Neuronal stem cell (in vitro differentiated cells): Measurements from ENCODE around the gene LETMD1.

Source experiments
- DNase-seq: peaks from one replicate; pipeline ENCODE4 v3.0.0-alpha.2; 2013; ENCODE audit warnings: low spot score
- H2AFZ ChIP-seq: one replicate; pipeline ENCODE4 v1.6.1; 2013; ENCODE audit warnings: mild to moderate bottlenecking, low read length, inconsistent platforms
- H2AK5ac ChIP-seq: 2 replicates; pipeline ENCODE4 v1.6.1; 2013; ENCODE audit warnings: low read depth, mild to moderate bottlenecking, inconsistent platforms, low read length, moderate library complexity, mixed read lengths
- H2BK120ac ChIP-seq: 2 replicates; pipeline ENCODE4 v1.6.1; 2013; ENCODE audit warnings: low read depth, mild to moderate bottlenecking, inconsistent platforms, low read length, moderate library complexity, mixed read lengths
- H2BK12ac ChIP-seq: one replicate; pipeline ENCODE4 v1.6.1; 2013; ENCODE audit warnings: low read length, inconsistent platforms
- H2BK15ac ChIP-seq: 2 replicates; pipeline ENCODE4 v1.6.1; 2013; ENCODE audit warnings: mild to moderate bottlenecking, low read length, inconsistent platforms, mixed read lengths
- H2BK5ac ChIP-seq: one replicate; pipeline ENCODE4 v1.6.1; 2013; ENCODE audit warnings: inconsistent platforms, mild to moderate bottlenecking, low read length, moderate library complexity
- H3K14ac ChIP-seq: one replicate; pipeline ENCODE4 v1.6.1; 2013; ENCODE audit warnings: low read length, inconsistent platforms
- H3K18ac ChIP-seq: 2 replicates; pipeline ENCODE4 v1.6.1; 2013; ENCODE audit warnings: low read length, inconsistent platforms
- H3K23ac ChIP-seq: 2 replicates; pipeline ENCODE4 v1.6.1; 2013; ENCODE audit warnings: low read depth, mild to moderate bottlenecking, mixed read lengths, low read length, inconsistent platforms; ENCODE audit not compliant: poor library complexity
- H3K27ac ChIP-seq: replicated peaks from 3 replicates; pipeline ENCODE4 v1.5.1; 2013; ENCODE audit warnings: low read length, inconsistent platforms
- H3K27me3 ChIP-seq, 3 experiments: 2 replicates each; pipeline ENCODE4 v1.6.1; 2013; ENCODE audit warnings: low read length in 3 of 3, mild to moderate bottlenecking in 2 of 3, inconsistent platforms in 1 of 3, low read depth in 1 of 3, mixed read lengths in 1 of 3, moderate library complexity in 1 of 3; ENCODE audit not compliant: control insufficient read depth in 3 of 3, insufficient read depth in 3 of 3
- H3K36me3 ChIP-seq, 2 donors: replicated peaks in 1 of 2; 2 replicates each; pipeline ENCODE4 v1.6.1; 2013; ENCODE audit warnings: low read length in 2 of 2; ENCODE audit not compliant: control insufficient read depth in 2 of 2, insufficient read depth in 2 of 2
- H3K4ac ChIP-seq: 2 replicates; pipeline ENCODE4 v1.6.1; 2013; ENCODE audit warnings: inconsistent platforms, mild to moderate bottlenecking, low read length, moderate library complexity
- H3K4me1 ChIP-seq, 2 donors: 1 replicate in 1 of 2; 2 replicates in 1 of 2; pipeline ENCODE4 v1.6.1; 2013; ENCODE audit warnings: low read length in 2 of 2, low read depth in 1 of 2; ENCODE audit not compliant: control insufficient read depth in 2 of 2, insufficient read depth in 1 of 2
- H3K4me2 ChIP-seq: one replicate; pipeline ENCODE4 v1.6.1; 2013; ENCODE audit warnings: mild to moderate bottlenecking, low read length, inconsistent platforms; ENCODE audit not compliant: insufficient read depth, poor library complexity, severe bottlenecking
- H3K4me3 ChIP-seq, 2 donors: 2 replicates each; pipeline ENCODE4 v1.5.1; 2013; ENCODE audit warnings: low read length in 2 of 2, mild to moderate bottlenecking in 2 of 2, inconsistent platforms in 1 of 2, moderate library complexity in 1 of 2
- H3K79me1 ChIP-seq: one replicate; pipeline ENCODE4 v1.6.1; 2013; ENCODE audit warnings: low read depth, mild to moderate bottlenecking, inconsistent platforms, low read length, moderate library complexity
- H3K9ac ChIP-seq: one replicate; pipeline ENCODE4 v1.6.1; 2013; ENCODE audit warnings: mild to moderate bottlenecking, low read depth, low read length, inconsistent platforms; ENCODE audit not compliant: poor library complexity
- H3K9me3 ChIP-seq, 2 donors: replicated peaks in 1 of 2; 2 replicates each; pipeline versions ENCODE3 to v1.6.1; 2013; ENCODE audit warnings: low read length in 2 of 2, mild to moderate bottlenecking in 2 of 2, inconsistent platforms in 1 of 2, low read depth in 1 of 2, mixed read lengths in 1 of 2, moderate library complexity in 1 of 2; ENCODE audit not compliant: control insufficient read depth in 2 of 2, insufficient read depth in 1 of 2
- H4K8ac ChIP-seq: one replicate; pipeline ENCODE4 v1.6.1; 2013; ENCODE audit warnings: low read depth, mild to moderate bottlenecking, inconsistent platforms, low read length, moderate library complexity
- H4K91ac ChIP-seq: one replicate; pipeline ENCODE4 v1.6.1; 2013; ENCODE audit warnings: low read length, low read depth, mild to moderate bottlenecking, inconsistent platforms; ENCODE audit not compliant: poor library complexity
- WGBS, 2 donors: extraction: QIAGEN DNeasy Blood & Tissue Kit; methylation state at CpG; one replicate each; pipeline ENCODE4 v1.1.7; 2013; ENCODE audit warnings: missing lambda C conversion rate in 2 of 2, mixed read lengths in 1 of 2; ENCODE audit not compliant: insufficient read length in 2 of 2, insufficient replicate concordance in 1 of 2; ENCODE audit errors: extremely low coverage in 2 of 2; 5-methylcytosine and 5-hydroxymethylcytosine counted together

The LETMD1 gene

DNA sequence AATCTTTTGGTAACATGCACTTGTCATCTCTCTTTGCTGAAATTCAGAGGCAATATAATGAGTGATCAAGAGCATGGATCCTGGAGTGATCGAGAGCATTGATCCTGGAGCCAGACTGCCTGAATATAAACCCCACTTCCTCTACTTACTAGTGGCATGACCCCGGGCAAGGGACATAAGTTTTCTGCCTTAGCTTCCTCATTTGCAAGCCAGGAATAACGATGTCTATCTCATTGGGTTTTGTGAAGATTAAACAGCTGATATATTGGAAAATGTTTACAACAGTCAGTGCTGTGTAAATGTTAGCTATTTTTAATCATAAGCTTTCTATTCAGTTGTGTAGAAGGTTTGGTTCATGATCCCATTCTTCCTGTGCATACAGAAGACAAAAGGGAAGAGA lies 37.6 kb downstream of the LETMD1 start:
- no peak overlapping the region for H3K9ac ChIP-seq
- H3K9me3 ChIP-seq, result no peaks in the 10 kb centered on the region
- H2BK120ac ChIP-seq, result no peak overlapping the region
- no peak for DNase-seq
- H3K27me3 ChIP-seq, result no peaks in the 10 kb centered on the region
- H3K36me3 ChIP-seq, result peaks cover 0 to 10% of the 10 kb centered on the region in 2 donors
- H2BK5ac ChIP-seq, result no peak overlapping the region
- H2BK12ac ChIP-seq, result no peak overlapping the region
- peaks cover 3% of the 10 kb centered on the region for H3K79me1 ChIP-seq
- H3K4ac ChIP-seq, result no peak overlapping the region
- no peak overlapping the region for H4K8ac ChIP-seq
- no peak overlapping the region for H2AFZ ChIP-seq
- no peak overlapping the region for H3K27ac ChIP-seq
- no peak overlapping the region for H3K14ac ChIP-seq
- H3K4me3 ChIP-seq, result no peak overlapping the region
- H3K4me1 ChIP-seq, result peaks cover 0 to 1% of the 10 kb centered on the region in 2 donors
- no peak overlapping the region for H2AK5ac ChIP-seq
- H3K4me2 ChIP-seq, result no peak overlapping the region
- no peak overlapping the region for H4K91ac ChIP-seq
- H3K23ac ChIP-seq, result no peak overlapping the region
- no peak overlapping the region for H2BK15ac ChIP-seq
- no CpG with 5 or more reads among the region's 3 CpGs for WGBS, 2 donors
- H3K18ac ChIP-seq, result no peak overlapping the region

DNA sequence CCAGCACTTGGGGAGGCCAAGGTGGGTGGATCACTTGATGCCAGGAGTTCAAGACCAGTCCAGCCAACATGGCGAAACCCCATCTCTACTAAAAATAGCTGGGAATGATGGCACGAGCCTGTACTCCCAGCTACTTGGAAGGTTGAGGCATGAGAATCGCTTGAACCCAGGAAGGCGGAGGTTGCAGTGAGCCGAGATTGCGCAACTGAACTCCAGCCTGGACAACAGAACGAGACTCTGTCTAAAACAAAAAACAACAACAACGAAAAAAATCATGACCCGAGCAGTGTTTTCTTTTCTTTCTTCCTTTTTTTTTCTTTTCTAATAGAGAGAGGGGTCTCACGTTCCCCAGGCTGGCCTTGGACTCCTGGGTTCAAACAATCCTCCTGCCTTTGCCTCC lies 38.8 kb downstream of the LETMD1 start:
- Histone ChIP-seq H3K4ac (no peak overlapping the region), H3K9ac (no peak overlapping the region), H2BK12ac (no peak overlapping the region), H2BK120ac (no peak overlapping the region), H3K23ac (no peak overlapping the region), H3K79me1 (peaks cover 3% of the 10 kb centered on the region), H3K14ac (no peak overlapping the region), H2AFZ (no peak overlapping the region), H3K27me3 (no peaks in the 10 kb centered on the region), H3K9me3 (no peaks in the 10 kb centered on the region), H2AK5ac (no peak overlapping the region), H3K4me3 (no peak overlapping the region), H4K8ac (no peak overlapping the region), H2BK15ac (no peak overlapping the region), H2BK5ac (no peak overlapping the region), H3K27ac (no peak overlapping the region), H3K4me1 (peaks cover 0 to 1% of the 10 kb centered on the region in 2 donors), H3K4me2 (no peak overlapping the region), H3K36me3 (peaks cover 0 to 18% of the 10 kb centered on the region in 2 donors), H4K91ac (no peak overlapping the region), H3K18ac (no peak overlapping the region)
- no peak for DNase-seq
- no CpG with 5 or more reads among the region's 10 CpGs for WGBS, 2 donors

DNA sequence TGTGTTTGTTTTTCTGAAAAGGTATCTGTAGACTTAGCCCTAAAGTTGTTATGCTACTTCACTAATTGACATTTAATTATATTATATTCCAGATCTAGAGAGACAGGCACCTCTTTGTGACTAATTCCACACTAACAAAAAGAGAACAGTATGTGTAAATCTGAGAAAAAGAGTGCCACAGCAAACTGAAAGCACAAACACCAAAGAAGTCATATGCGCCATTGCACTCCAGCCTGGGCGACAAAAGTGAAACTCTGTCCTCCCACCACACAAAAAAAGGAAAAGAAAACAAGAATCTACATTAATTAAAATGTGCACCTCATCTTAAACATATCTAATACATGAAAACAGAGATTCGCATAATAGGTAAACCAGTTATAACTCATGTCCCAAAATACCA lies 39.7 kb downstream of the LETMD1 start:
- no peak overlapping the region for H2BK5ac ChIP-seq
- no peak overlapping the region for H2AFZ ChIP-seq
- H3K4me1 ChIP-seq, result peaks cover 0 to 1% of the 10 kb centered on the region in 2 donors
- no peaks in the 10 kb centered on the region for H3K9me3 ChIP-seq
- no peak overlapping the region for H3K4me3 ChIP-seq
- H3K36me3 ChIP-seq, result peaks cover 0 to 18% of the 10 kb centered on the region in 2 donors
- H3K9ac ChIP-seq, result no peak overlapping the region
- no peak overlapping the region for H4K91ac ChIP-seq
- H2BK12ac ChIP-seq, result no peak overlapping the region
- H2BK15ac ChIP-seq, result no peak overlapping the region
- WGBS, 2 donors, result no CpG with 5 or more reads among the region's 3 CpGs
- no peak overlapping the region for H2BK120ac ChIP-seq
- DNase-seq, result no peak
- no peak overlapping the region for H3K18ac ChIP-seq
- no peak overlapping the region for H3K14ac ChIP-seq
- no peak overlapping the region for H2AK5ac ChIP-seq
- peaks cover 3% of the 10 kb centered on the region for H3K79me1 ChIP-seq
- H4K8ac ChIP-seq, result no peak overlapping the region
- H3K4me2 ChIP-seq, result no peak overlapping the region
- H3K23ac ChIP-seq, result no peak overlapping the region
- no peak overlapping the region for H3K4ac ChIP-seq
- no peak overlapping the region for H3K27ac ChIP-seq
- no peaks in the 10 kb centered on the region for H3K27me3 ChIP-seq

- 100% methylated on average over 1 to 2 of the region's 10 CpGs for WGBS, 2 donors
- Histone ChIP-seq H4K91ac (no peak overlapping the region), H3K27me3 (no peaks in the 10 kb centered on the region), H3K79me1 (no peaks in the 10 kb centered on the region), H3K27ac (no peak overlapping the region), H3K4me3 (no peak overlapping the region), H3K14ac (no peak overlapping the region), H3K4me2 (no peak overlapping the region), H2BK12ac (no peak overlapping the region), H3K18ac (no peak overlapping the region), H2AFZ (no peak overlapping the region), H3K36me3 (peaks cover 10 to 42% of the 10 kb centered on the region in 2 donors), H2BK120ac (no peak overlapping the region), H4K8ac (no peak overlapping the region), H2BK5ac (no peak overlapping the region), H2BK15ac (no peak overlapping the region), H3K4ac (no peak overlapping the region), H3K9ac (no peak overlapping the region), H2AK5ac (no peak overlapping the region), H3K9me3 (no peaks in the 10 kb centered on the region), H3K23ac (no peak overlapping the region), H3K4me1 (peaks cover 0 to 1% of the 10 kb centered on the region in 2 donors)
- no peak for DNase-seq
Observed at GRCh38 chr12:51090705-51091229, 42.6 kb downstream of the LETMD1 start.
